ENCODE measurements around the gene ARPP19.
"Not testable (repeated sequence)": the region's sequence is repeated elsewhere in the genome, so short reads cannot be mapped to it uniquely, and the experiment has no call there.

The ARPP19 gene

GRCh38 chr15:52557274-52557641 is 11.6 kb downstream of the ARPP19 start:
- no peaks in the 10 kb centered on the region for H3K9me3 ChIP-seq
- no peak for TF ChIP-seq CTCF (IDR thresholded peaks at IDR 0.05)
- H3K36me3 ChIP-seq: peaks cover 7 to 13% (median 10%) of the 10 kb centered on the region in 3 donors
- no peak overlapping the region for H3K27ac ChIP-seq
- H3K4me3 ChIP-seq: no peak overlapping the region
- intact Hi-C loops (cut with DNase I; ENCODE audit: low total_unique reads): no loop called here
- DNase-seq: no peak
- peaks cover 0 to 67% (median 15%) of the 10 kb centered on the region in 4 donors for H3K4me1 ChIP-seq
- H3K27me3 ChIP-seq: no peaks in the 10 kb centered on the region

- no peaks in the 10 kb centered on the region for H3K27me3 ChIP-seq
- H3K36me3 ChIP-seq: peaks cover 13 to 17% (median 15%) of the 10 kb centered on the region in 3 donors
- no peak for TF ChIP-seq CTCF (IDR thresholded peaks at IDR 0.05)
- no peak overlapping the region for H3K4me3 ChIP-seq
- H3K4me1 ChIP-seq: peaks cover 0 to 64% (median 15%) of the 10 kb centered on the region in 4 donors
- intact Hi-C loops (cut with DNase I; ENCODE audit: low total_unique reads): no loop called here
- H3K27ac ChIP-seq: no peak overlapping the region
- no peaks in the 10 kb centered on the region for H3K9me3 ChIP-seq
- no peak for DNase-seq
Measured at GRCh38 chr15:52556524-52557273, 12.1 kb downstream of the ARPP19 start.

GRCh38 chr15:52552303-52552702 is 16.5 kb downstream of the ARPP19 start:
- TF ChIP-seq CTCF (IDR thresholded peaks at IDR 0.05): no peak

GRCh38 chr15:52551762-52552161 is 17.1 kb downstream of the ARPP19 start:
- intact Hi-C loops (cut with DNase I; ENCODE audit: low total_unique reads): no loop called here
- no peaks in the 10 kb centered on the region for H3K27me3 ChIP-seq
- no peak for TF ChIP-seq CTCF (IDR thresholded peaks at IDR 0.05)

More at GRCh38 chr15:52552303-52552702, 16.5 kb downstream of the ARPP19 start:
- no peak overlapping the region for H3K27ac ChIP-seq
- H3K4me1 ChIP-seq: peaks cover 0 to 20% (median 6%) of the 10 kb centered on the region in 4 donors
- no peak for DNase-seq
- peaks cover 33 to 50% (median 37%) of the 10 kb centered on the region in 3 donors for H3K36me3 ChIP-seq
- intact Hi-C loops (cut with DNase I; ENCODE audit: low total_unique reads): no loop called here
- no peaks in the 10 kb centered on the region for H3K9me3 ChIP-seq
- no peaks in the 10 kb centered on the region for H3K27me3 ChIP-seq
- H3K4me3 ChIP-seq: no peak overlapping the region

GRCh38 chr15:52551186-52551585 is 17.6 kb downstream of the ARPP19 start:
- peaks cover 0 to 11% (median 0%) of the 10 kb centered on the region in 4 donors for H3K4me1 ChIP-seq
- H3K27ac ChIP-seq; DNase-seq; intact Hi-C loops (cut with DNase I; ENCODE audit: low total_unique reads); H3K27me3 ChIP-seq; H3K9me3 ChIP-seq; H3K4me3 ChIP-seq: not testable (repeated sequence)
- H3K36me3 ChIP-seq: peaks cover 34 to 58% (median 36%) of the 10 kb centered on the region in 3 donors

More at GRCh38 chr15:52551762-52552161, 17.1 kb downstream of the ARPP19 start:
- no peaks in the 10 kb centered on the region for H3K9me3 ChIP-seq
- H3K27ac ChIP-seq: no peak overlapping the region
- no peak overlapping the region for H3K4me3 ChIP-seq
- H3K36me3 ChIP-seq: peaks cover 33 to 53% (median 37%) of the 10 kb centered on the region in 3 donors
- H3K4me1 ChIP-seq: peaks cover 0 to 15% (median 2%) of the 10 kb centered on the region in 4 donors
- DNase-seq: no peak

- no peak for TF ChIP-seq CTCF (IDR thresholded peaks at IDR 0.05)
- Histone ChIP-seq H3K4me3 (no peak overlapping the region), H3K9me3 (no peaks in the 10 kb centered on the region), H3K4me1 (no peaks in the 10 kb centered on the region), H3K36me3 (peaks cover 25 to 46% (median 26%) of the 10 kb centered on the region in 3 donors), H3K27ac (no peak overlapping the region), H3K27me3 (no peaks in the 10 kb centered on the region)
- DNase-seq: no peak
- intact Hi-C loops (cut with DNase I; ENCODE audit: low total_unique reads): no loop called here
Measured at GRCh38 chr15:52546031-52546751, 22.6 kb downstream of the ARPP19 start.
